Measurements from ENCODE around the gene GPR17.

GPR17 gene

GRCh38 chr2:127640082-127641072 is 5.6 kb upstream of the GPR17 start:
- H3K4me3 ChIP-seq (ENCODE audit: low read depth, low read length), result no peak overlapping the region

- no peak overlapping the region for H3K4me3 ChIP-seq (ENCODE audit: low read depth, low read length)
Measured at GRCh38 chr2:127641133-127641532, 4.8 kb upstream of the GPR17 start.

- H3K4me3 ChIP-seq (ENCODE audit: low read depth, low read length), result no peak overlapping the region
Measured at GRCh38 chr2:127641846-127642507, 4.0 kb upstream of the GPR17 start.

GRCh38 chr2:127642706-127643438 is 3.1 kb upstream of the GPR17 start:
- no peak overlapping the region for H3K4me3 ChIP-seq (ENCODE audit: low read depth, low read length)

- no peak overlapping the region for H3K4me3 ChIP-seq (ENCODE audit: low read depth, low read length)
Measured at GRCh38 chr2:127643439-127644065, 2.4 kb upstream of the GPR17 start.

GRCh38 chr2:127644066-127645025 is 1.6 kb upstream of the GPR17 start:
- H3K4me3 ChIP-seq (ENCODE audit: low read depth, low read length), result no peak overlapping the region

- no peak overlapping the region for H3K4me3 ChIP-seq (ENCODE audit: low read depth, low read length)
Measured at GRCh38 chr2:127645026-127645394, 943 bp upstream of the GPR17 start.

GRCh38 chr2:127646487-127647241 is 711 bp downstream of the GPR17 start:
- no peak overlapping the region for H3K4me3 ChIP-seq (ENCODE audit: low read depth, low read length)

- no peak overlapping the region for H3K4me3 ChIP-seq (ENCODE audit: low read depth, low read length)
Measured at GRCh38 chr2:127647242-127648190, 1.6 kb downstream of the GPR17 start.

- H3K4me3 ChIP-seq (ENCODE audit: low read depth, low read length), result no peak overlapping the region
Measured at GRCh38 chr2:127648321-127648720, 2.4 kb downstream of the GPR17 start.

GRCh38 chr2:127649100-127649611 is 3.2 kb downstream of the GPR17 start:
- H3K4me3 ChIP-seq (ENCODE audit: low read depth, low read length), result no peak overlapping the region

GRCh38 chr2:127649684-127650040 is 3.7 kb downstream of the GPR17 start:
- H3K4me3 ChIP-seq (ENCODE audit: low read depth, low read length), result no peak overlapping the region

GRCh38 chr2:127650041-127650784 is 4.3 kb downstream of the GPR17 start:
- no peak overlapping the region for H3K4me3 ChIP-seq (ENCODE audit: low read depth, low read length)

GRCh38 chr2:127650785-127651380 is 4.9 kb downstream of the GPR17 start:
- H3K4me3 ChIP-seq (ENCODE audit: low read depth, low read length), result no peak overlapping the region

GRCh38 chr2:127651381-127651809 is 5.4 kb downstream of the GPR17 start:
- no peak overlapping the region for H3K4me3 ChIP-seq (ENCODE audit: low read depth, low read length)

- no peak overlapping the region for H3K4me3 ChIP-seq (ENCODE audit: low read depth, low read length)
Measured at GRCh38 chr2:127651971-127652550, 6.1 kb downstream of the GPR17 start.

All from iPS-11a (cell line).